Peyer's patch (tissue), 4 donors: Measurements from ENCODE around the gene OLA1.

ENCODE experiments used
- CTCF ChIP-seq, 6 experiments: fragments of 450-650 bp in 4 of 6; fragments of 200-600 bp in 2 of 6; sonication (generic) in 1 of 6; IDR thresholded peaks; one replicate each; pipeline ENCODE4 v1.5.1; 2017 to 2019; ENCODE audit warnings: antibody characterized with exemption in 6 of 6, mild to moderate bottlenecking in 3 of 6, moderate library complexity in 1 of 6
- POLR2A ChIP-seq, 2 donors: fragments of 450-650 bp; IDR thresholded peaks; one replicate each; pipeline ENCODE4 v1.5.1; 2017; ENCODE audit warnings: antibody characterized with exemption in 2 of 2, mild to moderate bottlenecking in 2 of 2, moderate library complexity in 2 of 2

GRCh38 chr2:174058456-174058855 lies 189.9 kb downstream of the OLA1 start:
- no peak for TF ChIP-seq CTCF (IDR thresholded peaks at IDR 0.05)
- TF ChIP-seq POLR2A (IDR thresholded peaks at IDR 0.05): no peak
